Measurements from ENCODE around the gene GUK1. TPM values are rescaled to one million over a fixed set of nuclear protein-coding genes. Genes with fewer than 3 reads are reported as not detected.

Gene GUK1
- total and polyA plus RNA-seq, 2 of the 8 experiments (the other 6 are each of a cell fraction or from before 2014, with no cell fraction given), result 68.5 to 183 TPM

DNA sequence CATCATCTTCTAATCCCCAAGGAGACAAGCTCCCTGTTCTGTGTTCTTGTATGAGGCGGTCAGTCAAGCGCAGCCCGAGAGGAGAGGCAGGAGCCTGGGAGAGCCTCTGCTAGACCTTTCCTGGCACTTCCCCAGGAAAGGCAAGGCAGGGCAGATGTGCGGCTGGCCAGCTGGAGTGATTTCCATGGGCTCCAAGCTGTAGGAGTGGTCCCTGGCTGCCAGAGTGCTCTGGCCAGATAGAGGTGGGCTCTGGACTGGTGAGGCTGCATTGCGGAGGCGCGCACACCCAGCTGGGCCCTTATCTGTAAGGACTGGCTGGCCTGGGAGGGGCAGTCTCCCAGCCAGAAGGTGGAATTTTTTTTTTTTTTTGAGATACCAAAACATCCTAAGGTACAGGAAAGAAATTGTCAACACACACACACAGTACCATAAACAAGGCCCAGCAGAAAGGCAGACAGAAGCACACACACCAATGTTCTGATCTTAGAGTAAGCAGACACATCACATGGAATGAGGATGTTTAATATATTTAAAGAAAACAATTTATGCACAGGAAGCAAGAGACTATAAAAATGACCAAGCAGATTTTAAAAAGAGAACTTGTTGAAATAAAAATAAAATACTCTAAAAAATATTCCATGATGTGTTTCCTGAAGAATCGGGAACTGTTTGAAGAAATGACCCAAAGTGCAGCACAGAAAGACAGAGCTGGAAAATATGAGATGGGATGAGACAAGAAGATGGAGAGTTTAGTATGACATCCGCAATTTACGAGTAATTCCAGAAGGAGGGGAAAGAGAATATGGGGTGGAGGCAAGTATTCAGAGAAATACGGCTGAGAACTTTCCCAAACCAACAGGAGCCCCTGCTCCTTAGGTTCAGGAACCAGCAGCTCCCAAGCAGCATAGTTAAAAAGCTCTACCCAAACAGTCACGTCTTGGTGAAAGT, 38.9 kb downstream of the GUK1 start:
- FAIRE-seq, result no peak
- CTCF ChIA-PET (ENCODE audit: partially characterized antibody), result interaction anchor here (0.6 to 3.2 kb wide), 10 partner anchors 10 to 177 kb away, joined by 3 to 14 read pairs (median 4); no protein-coding TSS in a partner anchor

More for the DNA sequence above, 38.9 kb downstream of the GUK1 start:
- H2BK20ac ChIP-seq (ENCODE audit: low read length), result no peak overlapping the region
- no peak for DNase-seq (ENCODE audit: low read depth in 1 of 2, low spot score in 2 of 2)
- no peak overlapping the region for H3K4me3 ChIP-seq (ENCODE audit: extremely low read depth in 1 of 4, insufficient read depth in 2 of 4, low read depth in 3 of 4, low read length in 4 of 4)
- H2BK15ac ChIP-seq (ENCODE audit: low read length), result no peak overlapping the region
- no peaks in the 10 kb centered on the region; a peak in 1 of 8 replicates for H3K36me3 ChIP-seq (ENCODE audit: control insufficient read depth in 2 of 4, insufficient read depth in 4 of 4, low read length in 3 of 4)
- H3K79me2 ChIP-seq (ENCODE audit: control insufficient read depth in 1 of 2, insufficient read depth in 2 of 2, low read length in 2 of 2), result no peaks in the 10 kb centered on the region
- POLR2A ChIA-PET (ENCODE audit: partially characterized antibody), result interaction anchor here (0.7 to 3.2 kb wide), 3 partner anchors 13 to 186 kb away, joined by 3 to 14 read pairs (median 3); partner anchors contain the start of gene IBA57
- no peak overlapping the region for H3K14ac ChIP-seq (ENCODE audit: insufficient read length)
- no peak overlapping the region for H2AFZ ChIP-seq (ENCODE audit: low read length)
- no peak overlapping the region for H3K56ac ChIP-seq (replicated peaks; ENCODE audit: insufficient read length, low read depth, low read length)
- no peaks in the 10 kb centered on the region; a peak in 1 of 7 replicates for H3K27me3 ChIP-seq (replicated peaks in 1 of 4; ENCODE audit: control insufficient read depth in 3 of 4, extremely low read depth in 1 of 4, insufficient read depth in 3 of 4, low read length in 3 of 4)
- no peak overlapping the region for H2AK5ac ChIP-seq (ENCODE audit: low read depth, low read length)
- no peak overlapping the region for H2BK12ac ChIP-seq (ENCODE audit: low read depth, low read length)
- H3K79me1 ChIP-seq (ENCODE audit: low read depth, low read length), result peaks cover 10% of the 10 kb centered on the region
- H3K4me1 ChIP-seq (replicated peaks in 1 of 4; ENCODE audit: control insufficient read depth in 3 of 4, insufficient read depth in 4 of 4, low read length in 3 of 4), result peaks cover 0 to 3% (median under 1%) of the 10 kb centered on the region in 4 experiments; a peak in 3 of 7 replicates
- WGBS, 2 experiments (ENCODE audit: extremely low coverage in 1 of 2, insufficient coverage in 1 of 2, insufficient read length in 1 of 2, insufficient replicate concordance in 2 of 2, low coverage in 1 of 2, low lambda C conversion rate in 2 of 2, missing lambda C conversion rate in 1 of 2), result 89% methylated on average over 12 of the region's 12 CpGs; no CpG with 5 or more reads in 1 of the 2 experiments
- no peak overlapping the region for H2BK5ac ChIP-seq (ENCODE audit: low read depth, low read length)
- no peak overlapping the region for H3K27ac ChIP-seq (ENCODE audit: low read depth, low read length)
- H2BK120ac ChIP-seq (replicated peaks; ENCODE audit: low read depth, low read length), result no peak overlapping the region
- H3K4ac ChIP-seq (replicated peaks; ENCODE audit: insufficient read length, low read depth, low read length), result no peak overlapping the region
- H3K18ac ChIP-seq (ENCODE audit: extremely low read depth, low read length), result no peak overlapping the region
- no peak for TF ChIP-seq CHD1 (IDR thresholded peaks at IDR 0.05; ENCODE audit: low read depth, low read length)
- TF ChIP-seq, protein P1, sequence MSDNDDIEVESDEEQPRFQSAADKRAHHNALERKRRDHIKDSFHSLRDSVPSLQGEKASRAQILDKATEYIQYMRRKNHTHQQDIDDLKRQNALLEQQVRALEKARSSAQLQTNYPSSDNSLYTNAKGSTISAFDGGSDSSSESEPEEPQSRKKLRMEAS (IDR thresholded peaks at IDR 0.05), result no peak
- TF ChIP-seq GABPA (IDR thresholded peaks at IDR 0.05; ENCODE audit: borderline replicate concordance, insufficient read depth, low read length), result no peak
- TF ChIP-seq SP1 (IDR thresholded peaks at IDR 0.05; ENCODE audit: low read depth, low read length), result no peak
- TF ChIP-seq RAD21 (IDR thresholded peaks at IDR 0.05 in 1 of 2, conservative IDR thresholded peaks at IDR 0.05 in 1 of 2; ENCODE audit: low read depth in 2 of 2, low read length in 2 of 2), result no peak
- TF ChIP-seq BRCA1 (IDR thresholded peaks at IDR 0.05; ENCODE audit: low read depth, low read length), result no peak
- TF ChIP-seq ASH2L (IDR thresholded peaks at IDR 0.05; ENCODE audit: low read length), result no peak
- TF ChIP-seq CTBP2 (IDR thresholded peaks at IDR 0.05; ENCODE audit: borderline replicate concordance, insufficient read depth, insufficient read length, low read length), result no peak
- no peak for TF ChIP-seq SP2 (IDR thresholded peaks at IDR 0.05; ENCODE audit: low read length)
- H3K9ac ChIP-seq (replicated peaks in 1 of 4; ENCODE audit: extremely low read depth in 1 of 4, low read depth in 3 of 4, low read length in 3 of 4), result no peak overlapping the region
- peak overlapping the region; percentile 51; the same call in 1 of the 2 replicates for H4K8ac ChIP-seq (ENCODE audit: extremely low read depth, insufficient read depth, low read length)
- H3K23me2 ChIP-seq (ENCODE audit: low read depth, low read length), result no peaks in the 10 kb centered on the region
- no peak overlapping the region for H3K23ac ChIP-seq (ENCODE audit: insufficient read length)
- H4K91ac ChIP-seq (replicated peaks; ENCODE audit: insufficient read length, low read length), result no peak overlapping the region
- H3K9me3 ChIP-seq (ENCODE audit: insufficient read depth in 2 of 2, low read depth in 1 of 2, low read length in 1 of 2), result no peaks in the 10 kb centered on the region
- no peak overlapping the region for H3K4me2 ChIP-seq (ENCODE audit: insufficient read depth in 1 of 2, low read depth in 2 of 2, low read length in 2 of 2)
- H4K20me1 ChIP-seq (replicated peaks in 1 of 2; ENCODE audit: control insufficient read depth in 1 of 2, insufficient read depth in 2 of 2, low read length in 2 of 2), result peaks cover 0 to 4% of the 10 kb centered on the region in 2 experiments
- no peak overlapping the region for H4K5ac ChIP-seq (ENCODE audit: insufficient read length, low read depth, low read length)
